ENCODE results near the gene NFKB2.

NFKB2 gene

DNA sequence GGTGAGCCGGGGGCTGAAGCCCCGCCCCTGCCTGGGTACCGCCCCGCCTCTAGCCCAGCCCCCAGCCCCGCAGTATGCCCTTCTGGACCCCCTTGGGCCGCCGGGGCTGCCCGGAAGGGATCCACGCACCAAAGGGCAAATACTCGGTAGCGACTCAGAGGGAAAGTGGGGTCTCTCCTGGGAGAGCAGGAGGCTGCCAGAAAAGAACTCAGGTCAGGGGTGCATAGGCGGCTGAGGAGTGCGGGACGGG is 25.9 kb downstream of the NFKB2 start:
- TF ChIP-seq CEBPB (IDR thresholded peaks at IDR 0.05) = no peak
- peak; percentile 92 for TF ChIP-seq ZBTB7A (IDR thresholded peaks at IDR 0.05; ENCODE audit: low read depth)
- no peak for TF ChIP-seq TCF12 (IDR thresholded peaks at IDR 0.05; ENCODE audit: low read depth)

DNA sequence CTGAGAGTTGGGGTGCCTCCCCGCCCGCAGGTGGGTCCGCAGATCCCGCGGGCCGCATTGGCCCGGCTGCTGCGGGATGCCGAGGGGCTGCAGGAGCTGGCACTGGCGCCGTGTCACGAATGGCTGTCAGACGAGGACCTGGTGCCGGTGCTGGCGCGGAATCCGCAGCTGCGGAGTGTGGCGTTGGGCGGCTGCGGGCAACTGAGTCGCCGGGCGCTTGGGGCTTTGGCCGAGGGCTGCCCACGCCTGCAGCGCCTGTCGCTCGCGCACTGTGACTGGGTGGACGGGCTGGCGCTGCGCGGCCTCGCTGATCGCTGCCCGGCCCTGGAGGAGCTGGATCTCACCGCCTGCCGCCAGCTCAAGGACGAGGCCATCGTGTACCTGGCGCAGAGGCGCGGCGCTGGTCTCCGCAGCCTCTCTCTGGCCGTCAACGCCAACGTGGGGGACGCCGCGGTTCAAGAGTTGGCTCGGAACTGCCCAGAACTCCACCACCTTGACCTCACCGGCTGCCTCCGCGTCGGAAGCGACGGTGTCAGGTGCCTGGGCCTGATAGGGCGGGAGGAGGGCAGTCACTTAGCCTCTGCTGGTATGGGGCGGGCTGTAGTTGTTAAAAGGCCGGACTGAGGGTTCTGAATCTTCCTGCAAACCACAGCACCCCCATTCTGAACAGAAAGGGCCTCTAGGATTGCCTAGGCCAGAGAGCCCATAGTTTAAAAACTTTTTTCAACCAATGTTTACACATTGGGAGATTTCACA is 26.4 kb downstream of the NFKB2 start:
- no peak for TF ChIP-seq RAD21 (IDR thresholded peaks at IDR 0.05; ENCODE audit: low read depth)
- TF ChIP-seq YY1 (IDR thresholded peaks at IDR 0.05; ENCODE audit: low read depth) = peak; percentile 29; the same call in 1 of the 2 replicates
- no peak for TF ChIP-seq TCF12 (IDR thresholded peaks at IDR 0.05; ENCODE audit: low read depth)
- TF ChIP-seq, protein P1, sequence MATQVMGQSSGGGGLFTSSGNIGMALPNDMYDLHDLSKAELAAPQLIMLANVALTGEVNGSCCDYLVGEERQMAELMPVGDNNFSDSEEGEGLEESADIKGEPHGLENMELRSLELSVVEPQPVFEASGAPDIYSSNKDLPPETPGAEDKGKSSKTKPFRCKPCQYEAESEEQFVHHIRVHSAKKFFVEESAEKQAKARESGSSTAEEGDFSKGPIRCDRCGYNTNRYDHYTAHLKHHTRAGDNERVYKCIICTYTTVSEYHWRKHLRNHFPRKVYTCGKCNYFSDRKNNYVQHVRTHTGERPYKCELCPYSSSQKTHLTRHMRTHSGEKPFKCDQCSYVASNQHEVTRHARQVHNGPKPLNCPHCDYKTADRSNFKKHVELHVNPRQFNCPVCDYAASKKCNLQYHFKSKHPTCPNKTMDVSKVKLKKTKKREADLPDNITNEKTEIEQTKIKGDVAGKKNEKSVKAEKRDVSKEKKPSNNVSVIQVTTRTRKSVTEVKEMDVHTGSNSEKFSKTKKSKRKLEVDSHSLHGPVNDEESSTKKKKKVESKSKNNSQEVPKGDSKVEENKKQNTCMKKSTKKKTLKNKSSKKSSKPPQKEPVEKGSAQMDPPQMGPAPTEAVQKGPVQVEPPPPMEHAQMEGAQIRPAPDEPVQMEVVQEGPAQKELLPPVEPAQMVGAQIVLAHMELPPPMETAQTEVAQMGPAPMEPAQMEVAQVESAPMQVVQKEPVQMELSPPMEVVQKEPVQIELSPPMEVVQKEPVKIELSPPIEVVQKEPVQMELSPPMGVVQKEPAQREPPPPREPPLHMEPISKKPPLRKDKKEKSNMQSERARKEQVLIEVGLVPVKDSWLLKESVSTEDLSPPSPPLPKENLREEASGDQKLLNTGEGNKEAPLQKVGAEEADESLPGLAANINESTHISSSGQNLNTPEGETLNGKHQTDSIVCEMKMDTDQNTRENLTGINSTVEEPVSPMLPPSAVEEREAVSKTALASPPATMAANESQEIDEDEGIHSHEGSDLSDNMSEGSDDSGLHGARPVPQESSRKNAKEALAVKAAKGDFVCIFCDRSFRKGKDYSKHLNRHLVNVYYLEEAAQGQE (IDR thresholded peaks at IDR 0.05; ENCODE audit: low read depth) = 0 out of 2 replicates have a peak, but pooled peaks have one; percentile 7
- TF ChIP-seq EGR1 (IDR thresholded peaks at IDR 0.05) = peak; percentile 42; the same call in 1 of the 2 replicates
- TF ChIP-seq TAF1 (IDR thresholded peaks at IDR 0.05; ENCODE audit: low read depth) = no peak
- TF ChIP-seq ZBTB7A (IDR thresholded peaks at IDR 0.05; ENCODE audit: low read depth) = no peak
- TF ChIP-seq, protein P2, sequence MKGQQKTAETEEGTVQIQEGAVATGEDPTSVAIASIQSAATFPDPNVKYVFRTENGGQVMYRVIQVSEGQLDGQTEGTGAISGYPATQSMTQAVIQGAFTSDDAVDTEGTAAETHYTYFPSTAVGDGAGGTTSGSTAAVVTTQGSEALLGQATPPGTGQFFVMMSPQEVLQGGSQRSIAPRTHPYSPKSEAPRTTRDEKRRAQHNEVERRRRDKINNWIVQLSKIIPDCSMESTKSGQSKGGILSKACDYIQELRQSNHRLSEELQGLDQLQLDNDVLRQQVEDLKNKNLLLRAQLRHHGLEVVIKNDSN (IDR thresholded peaks at IDR 0.05) = peak; percentile 67
- peak; percentile 25; the same call in 1 of the 2 replicates for TF ChIP-seq NFIC (IDR thresholded peaks at IDR 0.05)
- TF ChIP-seq FOXM1 (IDR thresholded peaks at IDR 0.05; ENCODE audit: borderline replicate concordance, low read depth) = no peak
- TF ChIP-seq CEBPB (IDR thresholded peaks at IDR 0.05) = no peak
- TF ChIP-seq, protein P3, sequence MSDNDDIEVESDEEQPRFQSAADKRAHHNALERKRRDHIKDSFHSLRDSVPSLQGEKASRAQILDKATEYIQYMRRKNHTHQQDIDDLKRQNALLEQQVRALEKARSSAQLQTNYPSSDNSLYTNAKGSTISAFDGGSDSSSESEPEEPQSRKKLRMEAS (IDR thresholded peaks at IDR 0.05) = peak; percentile 79
- no peak; the same call in 1 of the 2 replicates for TF ChIP-seq EP300 (IDR thresholded peaks at IDR 0.05; ENCODE audit: borderline replicate concordance)
- 0 out of 2 replicates have a peak, but pooled peaks have one; percentile 15 for TF ChIP-seq TEAD4 (IDR thresholded peaks at IDR 0.05)
- no peak for TF ChIP-seq CREB1 (IDR thresholded peaks at IDR 0.05; ENCODE audit: low read depth)

DNA sequence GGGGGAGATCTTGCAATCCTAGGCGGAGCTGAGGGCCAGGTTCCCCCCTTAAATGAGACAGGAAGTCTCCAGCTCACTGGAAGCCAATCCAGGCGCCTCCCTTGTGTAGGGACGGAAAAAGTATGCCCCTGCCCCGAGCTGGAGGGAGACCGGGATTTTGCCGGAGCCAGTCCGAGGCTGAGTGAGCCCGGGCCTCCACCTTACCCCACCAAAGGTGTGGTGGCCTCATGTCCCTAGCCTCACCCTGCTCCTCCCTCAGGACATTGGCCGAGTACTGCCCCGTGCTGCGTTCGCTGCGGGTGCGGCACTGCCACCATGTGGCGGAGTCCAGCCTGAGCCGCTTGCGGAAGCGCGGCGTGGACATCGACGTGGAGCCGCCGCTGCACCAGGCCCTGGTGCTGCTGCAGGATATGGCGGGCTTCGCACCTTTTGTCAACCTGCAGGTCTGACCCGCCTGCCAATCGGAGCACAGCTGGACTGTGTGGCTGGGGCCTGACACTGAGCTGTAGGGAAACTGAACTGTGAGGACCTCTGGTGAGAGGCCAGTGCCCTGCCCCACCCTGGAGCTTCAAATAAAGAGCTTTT is 27.1 kb downstream of the NFKB2 start:
- no peak for TF ChIP-seq NFIC (IDR thresholded peaks at IDR 0.05)
- no peak for TF ChIP-seq EGR1 (IDR thresholded peaks at IDR 0.05)
- TF ChIP-seq, protein P2 (IDR thresholded peaks at IDR 0.05) = no peak
- TF ChIP-seq TCF12 (IDR thresholded peaks at IDR 0.05; ENCODE audit: low read depth) = no peak
- TF ChIP-seq, protein P3 (IDR thresholded peaks at IDR 0.05) = peak; percentile 86
- TF ChIP-seq YY1 (IDR thresholded peaks at IDR 0.05; ENCODE audit: low read depth) = 0 out of 2 replicates have a peak, but pooled peaks have one; percentile 43
- TF ChIP-seq TEAD4 (IDR thresholded peaks at IDR 0.05) = no peak
- TF ChIP-seq RAD21 (IDR thresholded peaks at IDR 0.05; ENCODE audit: low read depth) = peak; percentile 48; the same call in 1 of the 2 replicates

DNA sequence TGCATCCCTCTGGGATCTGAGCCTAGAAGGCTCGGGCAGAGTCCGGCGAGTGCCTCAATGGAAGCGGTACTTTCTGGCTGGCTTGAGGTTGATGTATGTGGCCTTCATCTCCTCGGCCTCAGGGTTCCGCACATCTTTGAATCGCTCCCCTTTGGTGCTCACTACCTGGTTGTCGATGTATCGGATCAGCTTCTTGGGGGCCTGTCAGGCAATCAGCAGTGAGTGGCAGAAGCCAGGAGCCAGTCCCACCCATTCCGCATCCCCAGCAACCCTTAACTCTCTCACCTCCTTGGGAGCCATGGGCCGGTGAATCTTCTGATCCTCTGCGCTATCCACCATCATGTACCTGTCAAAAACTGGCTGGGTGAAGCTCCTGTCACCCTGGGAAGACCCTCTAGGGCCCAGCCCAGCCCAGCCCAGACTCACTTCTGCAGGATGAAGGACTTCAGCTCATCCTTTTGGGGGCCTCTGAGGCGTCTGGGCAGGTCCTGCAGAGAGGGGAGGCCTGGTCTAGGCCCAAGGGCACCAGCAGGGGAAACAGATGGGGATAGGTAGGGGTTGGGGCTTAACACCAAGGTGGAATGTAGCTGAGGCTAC is 28.0 kb downstream of the NFKB2 start:
- no peak for TF ChIP-seq TEAD4 (IDR thresholded peaks at IDR 0.05)
- no peak for TF ChIP-seq ZBTB7A (IDR thresholded peaks at IDR 0.05; ENCODE audit: low read depth)
- TF ChIP-seq CREB1 (IDR thresholded peaks at IDR 0.05; ENCODE audit: low read depth) = no peak
- no peak for TF ChIP-seq NFIC (IDR thresholded peaks at IDR 0.05)
- TF ChIP-seq CEBPB (IDR thresholded peaks at IDR 0.05) = no peak
- TF ChIP-seq YY1 (IDR thresholded peaks at IDR 0.05; ENCODE audit: low read depth) = no peak
- TF ChIP-seq EP300 (IDR thresholded peaks at IDR 0.05; ENCODE audit: borderline replicate concordance) = no peak
- no peak for TF ChIP-seq TCF12 (IDR thresholded peaks at IDR 0.05; ENCODE audit: low read depth)

DNA sequence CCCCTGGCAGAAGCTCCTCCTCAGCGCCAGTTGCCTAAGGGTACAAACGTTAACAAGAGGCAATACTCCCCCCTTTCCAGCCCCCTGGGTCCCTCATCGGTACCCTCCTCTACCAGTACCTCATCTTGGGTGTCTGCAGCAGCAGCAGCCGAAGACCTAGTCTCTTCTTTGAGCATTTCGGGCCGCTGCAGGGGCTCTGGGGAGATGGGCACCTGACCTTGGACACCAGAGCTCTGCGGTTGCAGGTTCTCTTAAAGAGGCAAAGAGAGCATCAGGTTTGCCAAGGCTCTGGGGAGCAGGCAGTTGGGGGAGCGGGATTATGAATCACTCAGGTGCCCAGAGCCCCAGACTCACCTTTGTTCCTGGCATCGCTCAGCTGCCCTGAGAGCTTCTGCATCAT is 28.6 kb downstream of the NFKB2 start:
- TF ChIP-seq, protein P3 (IDR thresholded peaks at IDR 0.05) = no peak
- TF ChIP-seq EGR1 (IDR thresholded peaks at IDR 0.05) (no peak), FOXM1 (IDR thresholded peaks at IDR 0.05; ENCODE audit: borderline replicate concordance, low read depth) (no peak), TAF1 (IDR thresholded peaks at IDR 0.05; ENCODE audit: low read depth) (no peak), CEBPB (IDR thresholded peaks at IDR 0.05) (no peak), NFIC (IDR thresholded peaks at IDR 0.05) (no peak), CREB1 (IDR thresholded peaks at IDR 0.05; ENCODE audit: low read depth) (no peak), ZBTB7A (IDR thresholded peaks at IDR 0.05; ENCODE audit: low read depth) (no peak)

DNA sequence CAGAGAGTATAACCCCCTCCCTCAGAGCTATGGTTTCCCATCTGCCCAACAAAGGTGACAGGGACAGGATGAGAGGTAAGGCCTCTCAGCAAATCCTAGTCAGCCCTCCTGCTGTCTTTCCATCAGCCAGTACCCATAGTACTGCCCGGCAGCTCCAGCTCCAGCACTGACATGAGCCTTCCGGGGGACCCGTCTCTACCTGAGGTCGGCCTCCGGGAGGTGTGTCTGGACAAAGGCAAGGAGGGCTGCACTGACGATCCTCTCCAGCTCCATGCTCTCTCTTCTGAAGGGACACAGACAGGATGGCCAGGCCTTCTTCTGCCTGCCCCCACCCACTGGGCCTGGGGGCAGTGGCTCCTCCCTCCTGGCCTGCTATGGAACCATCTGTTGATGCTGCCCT is 29.4 kb downstream of the NFKB2 start:
- TF ChIP-seq TAF1 (IDR thresholded peaks at IDR 0.05; ENCODE audit: low read depth) (no peak), EP300 (IDR thresholded peaks at IDR 0.05; ENCODE audit: borderline replicate concordance) (no peak), RAD21 (IDR thresholded peaks at IDR 0.05; ENCODE audit: low read depth) (no peak), NFIC (IDR thresholded peaks at IDR 0.05) (no peak), ZBTB7A (IDR thresholded peaks at IDR 0.05; ENCODE audit: low read depth) (no peak), TEAD4 (IDR thresholded peaks at IDR 0.05) (no peak), TCF12 (IDR thresholded peaks at IDR 0.05; ENCODE audit: low read depth) (no peak), FOXM1 (IDR thresholded peaks at IDR 0.05; ENCODE audit: borderline replicate concordance, low read depth) (no peak), CREB1 (IDR thresholded peaks at IDR 0.05; ENCODE audit: low read depth) (no peak), CEBPB (IDR thresholded peaks at IDR 0.05) (no peak), YY1 (IDR thresholded peaks at IDR 0.05; ENCODE audit: low read depth) (no peak), EGR1 (IDR thresholded peaks at IDR 0.05) (no peak)
- TF ChIP-seq, protein P1 (IDR thresholded peaks at IDR 0.05; ENCODE audit: low read depth) = no peak
- TF ChIP-seq, protein P3 (IDR thresholded peaks at IDR 0.05) = no peak
- TF ChIP-seq, protein P2 (IDR thresholded peaks at IDR 0.05) = no peak

Measured in Ishikawa (cell line).